Measurements from ENCODE around the gene GTPBP1. TPM values are rescaled to one million over a fixed set of nuclear protein-coding genes. Genes with fewer than 3 reads are reported as not detected.

The GTPBP1 gene
- total and polyA plus RNA-seq, 2 donors (not counting 1 experiment from before 2014, with no cell fraction given) = 77.8 to 174 TPM

DNA sequence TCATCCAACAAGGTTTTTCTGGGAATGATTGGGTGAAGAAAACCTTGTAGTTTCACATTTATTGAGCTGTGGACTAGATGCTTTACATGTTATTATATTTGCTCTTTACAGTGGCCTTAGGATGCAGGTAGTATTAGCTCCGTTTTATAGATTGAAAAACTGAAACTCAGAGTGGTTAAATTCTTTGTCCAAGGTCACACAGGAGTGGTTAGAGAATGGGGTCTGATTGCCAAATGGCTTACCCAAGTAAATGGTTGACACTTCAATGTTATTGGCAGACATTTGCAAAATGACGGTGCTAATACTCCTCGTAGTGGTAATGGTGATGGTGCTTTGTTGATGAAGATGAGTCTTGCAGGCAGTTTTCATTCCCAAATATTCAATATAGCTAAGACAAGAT, 2.2 kb downstream of the GTPBP1 start:
- H3K4me2 ChIP-seq (replicated peaks; ENCODE audit: low read depth, low read length, poor library complexity, severe bottlenecking) = peak overlapping the region; percentile 87
- peak overlapping the region in 1 of 2 donors; percentile 73 for H3K27ac ChIP-seq (ENCODE audit: low read length in 2 of 2)
- CTCF ChIA-PET = interaction anchor here (0.9 to 6.6 kb wide), 6 partner anchors 9 to 610 kb away, joined by 3 to 35 read pairs (median 4); partner anchors contain the start of gene TOMM22
- H3K79me2 ChIP-seq (ENCODE audit: control insufficient read depth, insufficient read depth, low read length) = peaks cover 72% of the 10 kb centered on the region
- Mint-ChIP-seq H3K27me3 (no peaks in the 10 kb centered on the region), H3K4me3 (peak overlapping the region; percentile 94), H3K9me3 (ENCODE audit: insufficient read depth) (no peaks in the 10 kb centered on the region), H3K4me1 (peaks cover 75% of the 10 kb centered on the region), H3K27ac (peak overlapping the region; percentile 86)
- peaks cover 47 to 48% of the 10 kb centered on the region in 2 donors for H3K4me1 ChIP-seq (ENCODE audit: control insufficient read depth in 2 of 2, insufficient read depth in 2 of 2, low read length in 2 of 2)
- 80% methylated on average over 1 of the region's 3 CpGs for WGBS (ENCODE audit: insufficient coverage)
- H3K9me3 ChIP-seq (ENCODE audit: control extremely low read depth in 1 of 3, control insufficient read depth in 2 of 3, insufficient read depth in 1 of 3, low read length in 2 of 3) = no peaks in the 10 kb centered on the region
- H3K27me3 ChIP-seq (replicated peaks in 1 of 4; ENCODE audit: control extremely low read depth in 1 of 4, control insufficient read depth in 3 of 4, insufficient read depth in 4 of 4, low read length in 3 of 4) = no peaks in the 10 kb centered on the region
- TF ChIP-seq, protein P1, sequence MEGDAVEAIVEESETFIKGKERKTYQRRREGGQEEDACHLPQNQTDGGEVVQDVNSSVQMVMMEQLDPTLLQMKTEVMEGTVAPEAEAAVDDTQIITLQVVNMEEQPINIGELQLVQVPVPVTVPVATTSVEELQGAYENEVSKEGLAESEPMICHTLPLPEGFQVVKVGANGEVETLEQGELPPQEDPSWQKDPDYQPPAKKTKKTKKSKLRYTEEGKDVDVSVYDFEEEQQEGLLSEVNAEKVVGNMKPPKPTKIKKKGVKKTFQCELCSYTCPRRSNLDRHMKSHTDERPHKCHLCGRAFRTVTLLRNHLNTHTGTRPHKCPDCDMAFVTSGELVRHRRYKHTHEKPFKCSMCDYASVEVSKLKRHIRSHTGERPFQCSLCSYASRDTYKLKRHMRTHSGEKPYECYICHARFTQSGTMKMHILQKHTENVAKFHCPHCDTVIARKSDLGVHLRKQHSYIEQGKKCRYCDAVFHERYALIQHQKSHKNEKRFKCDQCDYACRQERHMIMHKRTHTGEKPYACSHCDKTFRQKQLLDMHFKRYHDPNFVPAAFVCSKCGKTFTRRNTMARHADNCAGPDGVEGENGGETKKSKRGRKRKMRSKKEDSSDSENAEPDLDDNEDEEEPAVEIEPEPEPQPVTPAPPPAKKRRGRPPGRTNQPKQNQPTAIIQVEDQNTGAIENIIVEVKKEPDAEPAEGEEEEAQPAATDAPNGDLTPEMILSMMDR (IDR thresholded peaks at IDR 0.05) = no peak
- TF ChIP-seq EZH2 (IDR thresholded peaks at IDR 0.05; ENCODE audit: borderline replicate concordance, insufficient read depth, low read depth, low read length, poor library complexity, severe bottlenecking) = no peak
- H4K20me1 ChIP-seq (ENCODE audit: control insufficient read depth, insufficient read depth, low read length, poor library complexity, severe bottlenecking) = peaks cover 69% of the 10 kb centered on the region
- no peak overlapping the region for H2AFZ ChIP-seq (ENCODE audit: insufficient read depth, low read depth, low read length, poor library complexity, severe bottlenecking)
- H3K36me3 ChIP-seq (replicated peaks in 1 of 2; ENCODE audit: control extremely low read depth in 1 of 2, control insufficient read depth in 1 of 2, extremely low read depth in 1 of 2, insufficient read depth in 2 of 2, low read length in 1 of 2) = peaks cover 0 to 28% of the 10 kb centered on the region in 2 experiments
- H3K9ac ChIP-seq (ENCODE audit: low read length) = no peak overlapping the region
- DNase-seq (no peak), ATAC-seq (ENCODE audit: low read depth) (no peak)
- POLR2A ChIA-PET = no interaction called here
- intact Hi-C loops (cut with micrococcal nuclease) = loop anchor here (5.0 to 10.0 kb wide), 2 partner anchors 523 to 609 kb away; partner anchors contain the start of genes PLA2G6 and RPL3
- peak overlapping the region in 1 of 5 experiments; percentile 81 for H3K4me3 ChIP-seq (ENCODE audit: control extremely low read depth in 1 of 5, extremely low read depth in 1 of 5, insufficient read depth in 1 of 5, low read depth in 2 of 5, low read length in 4 of 5)

DNA sequence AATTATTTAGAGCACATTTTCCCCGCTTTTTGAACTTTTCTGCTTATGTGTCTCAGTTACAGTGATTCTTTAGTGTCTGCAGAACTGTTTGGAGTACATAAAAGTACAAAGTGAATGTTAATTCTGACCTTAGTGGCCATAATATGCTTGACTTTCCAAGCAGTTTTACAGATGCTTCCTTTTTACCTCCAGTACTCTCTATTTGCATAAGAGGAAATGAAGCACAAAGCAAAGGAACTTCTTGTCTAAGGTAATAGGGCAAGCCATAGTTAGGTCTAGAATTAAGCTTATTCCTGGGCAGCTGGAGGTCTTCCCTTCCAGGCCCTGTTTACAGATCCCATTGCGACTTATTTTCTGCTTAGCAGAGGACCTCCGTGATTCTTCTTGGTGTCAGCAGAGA, 3.6 kb downstream of the GTPBP1 start:
- Mint-ChIP-seq H3K27me3 (no peaks in the 10 kb centered on the region), H3K9me3 (ENCODE audit: insufficient read depth) (no peaks in the 10 kb centered on the region), H3K27ac (peak overlapping the region; percentile 87), H3K4me1 (peaks cover 78% of the 10 kb centered on the region), H3K4me3 (peak overlapping the region; percentile 79)
- peaks cover 0 to 29% of the 10 kb centered on the region in 2 experiments for H3K36me3 ChIP-seq (replicated peaks in 1 of 2; ENCODE audit: control extremely low read depth in 1 of 2, control insufficient read depth in 1 of 2, extremely low read depth in 1 of 2, insufficient read depth in 2 of 2, low read length in 1 of 2)
- WGBS (ENCODE audit: insufficient coverage) = 100% methylated on average over 2 of the region's 3 CpGs
- no peaks in the 10 kb centered on the region for H3K27me3 ChIP-seq (replicated peaks in 1 of 4; ENCODE audit: control extremely low read depth in 1 of 4, control insufficient read depth in 3 of 4, insufficient read depth in 4 of 4, low read length in 3 of 4)
- H3K79me2 ChIP-seq (ENCODE audit: control insufficient read depth, insufficient read depth, low read length) = peaks cover 85% of the 10 kb centered on the region
- no peaks in the 10 kb centered on the region for H3K9me3 ChIP-seq (ENCODE audit: control extremely low read depth in 1 of 3, control insufficient read depth in 2 of 3, insufficient read depth in 1 of 3, low read length in 2 of 3)
- DNase-seq (peak; percentile 66), ATAC-seq (ENCODE audit: low read depth) (no peak)
- H3K4me2 ChIP-seq (replicated peaks; ENCODE audit: low read depth, low read length, poor library complexity, severe bottlenecking) = peak overlapping the region; percentile 87
- ChIA-PET POLR2A (interaction anchor here (0.6 to 1.0 kb wide), 2 partner anchors 22 to 392 kb away, joined by 3 to 5 read pairs; partner anchors contain the start of gene CSNK1E), CTCF (interaction anchor here (0.7 to 1.6 kb wide), 9 partner anchors 9 to 657 kb away, joined by 3 to 5 read pairs (median 3); no protein-coding TSS in a partner anchor)
- TF ChIP-seq, protein P1 (IDR thresholded peaks at IDR 0.05) = no peak
- no peak for TF ChIP-seq EZH2 (IDR thresholded peaks at IDR 0.05; ENCODE audit: borderline replicate concordance, insufficient read depth, low read depth, low read length, poor library complexity, severe bottlenecking)
- no peak overlapping the region for H2AFZ ChIP-seq (ENCODE audit: insufficient read depth, low read depth, low read length, poor library complexity, severe bottlenecking)
- peak overlapping the region in 2 of 5 experiments; percentile 18 to 47 for H3K4me3 ChIP-seq (ENCODE audit: control extremely low read depth in 1 of 5, extremely low read depth in 1 of 5, insufficient read depth in 1 of 5, low read depth in 2 of 5, low read length in 4 of 5)
- H3K9ac ChIP-seq (ENCODE audit: low read length) = peak overlapping the region; percentile 36
- H3K27ac ChIP-seq (ENCODE audit: low read length in 2 of 2) = peak overlapping the region; percentile 64 to 73
- peaks cover 83% of the 10 kb centered on the region for H4K20me1 ChIP-seq (ENCODE audit: control insufficient read depth, insufficient read depth, low read length, poor library complexity, severe bottlenecking)
- peaks cover 52 to 53% of the 10 kb centered on the region in 2 donors for H3K4me1 ChIP-seq (ENCODE audit: control insufficient read depth in 2 of 2, insufficient read depth in 2 of 2, low read length in 2 of 2)
- intact Hi-C loops (cut with micrococcal nuclease) = loop anchor here (5.0 to 10.0 kb wide), 2 partner anchors 525 to 608 kb away; partner anchors contain the start of genes PLA2G6 and RPL3
